Measurements from ENCODE around the gene CSGALNACT2. TPM values are rescaled to one million over a fixed set of nuclear protein-coding genes. Genes with fewer than 3 reads are reported as not detected.

Gene CSGALNACT2
- total RNA-seq, 1 experiment from 2014 or later = 3.6 TPM

GRCh38 chr10:43125881-43126731 is 12.1 kb upstream of the CSGALNACT2 start:
- no TSS peak for BruUV-seq (replicated peaks)
- H3K9ac ChIP-seq (ENCODE audit: low read length) = no peak overlapping the region
- intact Hi-C loops (cut with micrococcal nuclease) = no loop called here
- no peak overlapping the region for H2AFZ ChIP-seq (ENCODE audit: low read length)
- no peak overlapping the region for H3K27ac ChIP-seq (ENCODE audit: low read length)
- peaks cover 16% of the 10 kb centered on the region for H3K4me1 ChIP-seq (ENCODE audit: insufficient read depth, low read length)
- no peak for ATAC-seq
- no peaks in the 10 kb centered on the region for H3K27me3 ChIP-seq (ENCODE audit: low read length)
- no peak for DNase-seq
- no peaks in the 10 kb centered on the region for H4K20me1 ChIP-seq (ENCODE audit: low read length)
- H3F3A ChIP-seq (ENCODE audit: low read length, unreplicated experiment) = no peaks in the 10 kb centered on the region
- no peak overlapping the region for H3K4me2 ChIP-seq (ENCODE audit: low read length)
- no peak overlapping the region for H3K4me3 ChIP-seq (ENCODE audit: low read length)
- H3K36me3 ChIP-seq (ENCODE audit: low read depth, low read length) = no peaks in the 10 kb centered on the region
- H3K9me3 ChIP-seq (ENCODE audit: low read length) = no peaks in the 10 kb centered on the region
- H3K79me2 ChIP-seq (ENCODE audit: low read length) = no peaks in the 10 kb centered on the region
- H3K9me2 ChIP-seq (replicated peaks; ENCODE audit: low read length) = no peaks in the 10 kb centered on the region
- TF ChIP-seq CTCF (conservative IDR thresholded peaks at IDR 0.05; ENCODE audit: low read depth, low read length) = no peak
- no peak for TF ChIP-seq EZH2phosphoT487 (IDR thresholded peaks at IDR 0.05; ENCODE audit: borderline replicate concordance, low read length)
- no peak for TF ChIP-seq EZH2 (IDR thresholded peaks at IDR 0.05; ENCODE audit: low read length, unreplicated experiment)
- ChIA-PET POLR2A (ENCODE audit: unreplicated experiment) (no interaction called here), CTCF (no interaction called here)

- H3K27me3 ChIP-seq (ENCODE audit: low read length) = no peaks in the 10 kb centered on the region
- H3K9me2 ChIP-seq (replicated peaks; ENCODE audit: low read length) = no peaks in the 10 kb centered on the region
- DNase-seq = no peak
- TF ChIP-seq CTCF (conservative IDR thresholded peaks at IDR 0.05; ENCODE audit: low read depth, low read length) (no peak), EZH2 (IDR thresholded peaks at IDR 0.05; ENCODE audit: low read length, unreplicated experiment) (no peak), EZH2phosphoT487 (IDR thresholded peaks at IDR 0.05; ENCODE audit: borderline replicate concordance, low read length) (no peak)
- intact Hi-C loops (cut with micrococcal nuclease) = no loop called here
- H3K27ac ChIP-seq (ENCODE audit: low read length) = no peak overlapping the region
- no peak overlapping the region for H3K4me3 ChIP-seq (ENCODE audit: low read length)
- H2AFZ ChIP-seq (ENCODE audit: low read length) = no peak overlapping the region
- POLR2A ChIA-PET (ENCODE audit: unreplicated experiment) = no interaction called here
- H3K4me2 ChIP-seq (ENCODE audit: low read length) = no peak overlapping the region
- H4K20me1 ChIP-seq (ENCODE audit: low read length) = no peaks in the 10 kb centered on the region
- no peaks in the 10 kb centered on the region for H3F3A ChIP-seq (ENCODE audit: low read length, unreplicated experiment)
- H3K9ac ChIP-seq (ENCODE audit: low read length) = no peak overlapping the region
- no peaks in the 10 kb centered on the region for H3K9me3 ChIP-seq (ENCODE audit: low read length)
- BruUV-seq (replicated peaks) = no TSS peak
- CTCF ChIA-PET = no interaction called here
- no peaks in the 10 kb centered on the region for H3K79me2 ChIP-seq (ENCODE audit: low read length)
- no peak for ATAC-seq
- H3K36me3 ChIP-seq (ENCODE audit: low read depth, low read length) = no peaks in the 10 kb centered on the region
- peaks cover 16% of the 10 kb centered on the region for H3K4me1 ChIP-seq (ENCODE audit: insufficient read depth, low read length)
Observed at GRCh38 chr10:43126759-43127424, 11.4 kb upstream of the CSGALNACT2 start.

GRCh38 chr10:43127442-43127841 is 10.8 kb upstream of the CSGALNACT2 start:
- no peak overlapping the region for H3K4me3 ChIP-seq (ENCODE audit: low read length)
- DNase-seq (no peak), ATAC-seq (no peak)
- no TSS peak for BruUV-seq (replicated peaks)
- H3K4me2 ChIP-seq (ENCODE audit: low read length) = no peak overlapping the region
- H3K27ac ChIP-seq (ENCODE audit: low read length) = no peak overlapping the region
- H3K9me2 ChIP-seq (replicated peaks; ENCODE audit: low read length) = no peaks in the 10 kb centered on the region
- H3K9ac ChIP-seq (ENCODE audit: low read length) = no peak overlapping the region
- no peaks in the 10 kb centered on the region for H3K27me3 ChIP-seq (ENCODE audit: low read length)
- POLR2A ChIA-PET (ENCODE audit: unreplicated experiment) = no interaction called here
- intact Hi-C loops (cut with micrococcal nuclease) = no loop called here
- CTCF ChIA-PET = no interaction called here
- no peak overlapping the region for H2AFZ ChIP-seq (ENCODE audit: low read length)
- TF ChIP-seq CTCF (conservative IDR thresholded peaks at IDR 0.05; ENCODE audit: low read depth, low read length) (no peak), EZH2phosphoT487 (IDR thresholded peaks at IDR 0.05; ENCODE audit: borderline replicate concordance, low read length) (no peak), EZH2 (IDR thresholded peaks at IDR 0.05; ENCODE audit: low read length, unreplicated experiment) (no peak)
- H4K20me1 ChIP-seq (ENCODE audit: low read length) = no peaks in the 10 kb centered on the region
- no peaks in the 10 kb centered on the region for H3F3A ChIP-seq (ENCODE audit: low read length, unreplicated experiment)
- no peaks in the 10 kb centered on the region for H3K79me2 ChIP-seq (ENCODE audit: low read length)
- H3K36me3 ChIP-seq (ENCODE audit: low read depth, low read length) = no peaks in the 10 kb centered on the region
- H3K9me3 ChIP-seq (ENCODE audit: low read length) = no peaks in the 10 kb centered on the region
- peaks cover 16% of the 10 kb centered on the region for H3K4me1 ChIP-seq (ENCODE audit: insufficient read depth, low read length)
